ENCODE measurements around the gene DTX3. TPM values are rescaled to one million over a fixed set of nuclear protein-coding genes. Genes with fewer than 3 reads are reported as not detected.
"Not testable (repeated sequence)": the region's sequence is repeated elsewhere in the genome, so short reads cannot be mapped to it uniquely, and the experiment has no call there.

DTX3 gene
- total RNA-seq, 1 experiment from 2014 or later: 57.0 TPM

DNA sequence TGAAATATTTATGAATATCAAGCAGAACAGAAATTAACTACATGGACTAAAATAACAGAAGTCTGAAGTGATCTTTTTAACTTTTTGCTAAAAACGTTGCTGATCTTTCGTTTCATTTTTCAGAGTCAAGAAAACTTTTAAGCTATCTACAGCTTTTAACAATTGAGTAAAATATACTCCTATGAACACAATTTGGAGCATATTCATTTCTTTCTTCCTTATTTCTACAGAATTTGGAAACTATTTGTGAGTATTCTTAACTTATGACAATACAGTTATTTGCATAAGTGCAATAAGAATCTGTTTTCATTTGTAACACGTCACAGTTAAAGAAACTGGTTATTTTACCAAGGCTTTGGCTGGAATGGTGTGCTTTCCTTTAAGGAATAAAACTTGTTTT is 49.4 kb downstream of the DTX3 start:
- Mint-ChIP-seq H3K27ac (no peak overlapping the region), H3K4me3 (no peak overlapping the region), H3K36me3 (peaks cover 16% of the 10 kb centered on the region), H3K4me1 (no peaks in the 10 kb centered on the region), H3K27me3 (ENCODE audit: low read depth) (peaks cover 41% of the 10 kb centered on the region), H3K9me3 (peaks cover 47% of the 10 kb centered on the region)
- CTCF ChIA-PET: no interaction called here
- TF ChIP-seq FOXK1 (CRISPR knock-in tag; IDR thresholded peaks at IDR 0.05) (no peak), RORB (CRISPR knock-in tag; IDR thresholded peaks at IDR 0.05) (no peak)
- no peak for DNase-seq (ENCODE audit: low spot score)
- POLR2A ChIA-PET: no interaction called here
- ATAC-seq: no peak

DNA sequence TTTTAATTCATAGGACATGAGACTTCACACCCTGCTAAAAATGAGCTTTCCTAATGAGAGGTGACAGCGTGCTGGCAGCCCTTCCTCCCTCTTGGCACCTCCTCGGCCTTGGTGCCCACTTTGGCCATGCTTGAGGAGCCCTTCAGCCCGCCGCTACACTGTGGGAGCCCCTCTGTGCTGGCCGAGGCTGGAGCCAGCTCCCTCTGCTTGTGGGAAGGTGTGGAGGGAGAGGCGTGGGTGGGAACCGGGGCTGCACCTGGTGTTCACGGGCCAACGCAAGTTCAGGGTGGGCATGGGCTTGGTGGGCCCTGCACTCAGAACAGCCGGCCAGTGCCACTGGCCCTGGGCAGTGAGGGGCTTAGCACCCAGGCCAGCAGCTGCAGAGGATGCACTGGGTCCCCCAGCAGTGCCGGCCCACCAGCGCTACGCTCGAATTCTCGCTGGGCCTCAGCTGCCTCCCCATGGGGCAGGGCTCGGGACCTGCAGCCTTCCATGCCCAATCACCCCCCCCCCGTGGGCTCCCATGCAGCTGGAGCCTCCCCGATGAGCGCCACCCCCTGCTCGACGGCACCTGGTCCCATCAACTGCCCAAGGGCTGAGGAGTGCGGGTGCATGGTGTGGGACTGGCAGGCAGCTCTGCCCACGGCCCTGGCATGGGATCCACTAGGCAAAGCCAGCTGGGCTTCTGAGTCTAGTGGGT is 51.1 kb downstream of the DTX3 start:
- CTCF ChIA-PET: no interaction called here
- Mint-ChIP-seq H3K27ac (no peak overlapping the region), H3K27me3 (ENCODE audit: low read depth) (peaks cover 47% of the 10 kb centered on the region), H3K36me3 (peaks cover 20% of the 10 kb centered on the region), H3K4me1 (no peaks in the 10 kb centered on the region), H3K4me3 (no peak overlapping the region), H3K9me3 (peaks cover 60% of the 10 kb centered on the region)
- DNase-seq (ENCODE audit: low spot score) (no peak), ATAC-seq (no peak)
- POLR2A ChIA-PET: no interaction called here
- TF ChIP-seq, protein P1, sequence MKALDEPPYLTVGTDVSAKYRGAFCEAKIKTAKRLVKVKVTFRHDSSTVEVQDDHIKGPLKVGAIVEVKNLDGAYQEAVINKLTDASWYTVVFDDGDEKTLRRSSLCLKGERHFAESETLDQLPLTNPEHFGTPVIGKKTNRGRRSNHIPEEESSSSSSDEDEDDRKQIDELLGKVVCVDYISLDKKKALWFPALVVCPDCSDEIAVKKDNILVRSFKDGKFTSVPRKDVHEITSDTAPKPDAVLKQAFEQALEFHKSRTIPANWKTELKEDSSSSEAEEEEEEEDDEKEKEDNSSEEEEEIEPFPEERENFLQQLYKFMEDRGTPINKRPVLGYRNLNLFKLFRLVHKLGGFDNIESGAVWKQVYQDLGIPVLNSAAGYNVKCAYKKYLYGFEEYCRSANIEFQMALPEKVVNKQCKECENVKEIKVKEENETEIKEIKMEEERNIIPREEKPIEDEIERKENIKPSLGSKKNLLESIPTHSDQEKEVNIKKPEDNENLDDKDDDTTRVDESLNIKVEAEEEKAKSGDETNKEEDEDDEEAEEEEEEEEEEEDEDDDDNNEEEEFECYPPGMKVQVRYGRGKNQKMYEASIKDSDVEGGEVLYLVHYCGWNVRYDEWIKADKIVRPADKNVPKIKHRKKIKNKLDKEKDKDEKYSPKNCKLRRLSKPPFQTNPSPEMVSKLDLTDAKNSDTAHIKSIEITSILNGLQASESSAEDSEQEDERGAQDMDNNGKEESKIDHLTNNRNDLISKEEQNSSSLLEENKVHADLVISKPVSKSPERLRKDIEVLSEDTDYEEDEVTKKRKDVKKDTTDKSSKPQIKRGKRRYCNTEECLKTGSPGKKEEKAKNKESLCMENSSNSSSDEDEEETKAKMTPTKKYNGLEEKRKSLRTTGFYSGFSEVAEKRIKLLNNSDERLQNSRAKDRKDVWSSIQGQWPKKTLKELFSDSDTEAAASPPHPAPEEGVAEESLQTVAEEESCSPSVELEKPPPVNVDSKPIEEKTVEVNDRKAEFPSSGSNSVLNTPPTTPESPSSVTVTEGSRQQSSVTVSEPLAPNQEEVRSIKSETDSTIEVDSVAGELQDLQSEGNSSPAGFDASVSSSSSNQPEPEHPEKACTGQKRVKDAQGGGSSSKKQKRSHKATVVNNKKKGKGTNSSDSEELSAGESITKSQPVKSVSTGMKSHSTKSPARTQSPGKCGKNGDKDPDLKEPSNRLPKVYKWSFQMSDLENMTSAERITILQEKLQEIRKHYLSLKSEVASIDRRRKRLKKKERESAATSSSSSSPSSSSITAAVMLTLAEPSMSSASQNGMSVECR (CRISPR knock-in tag; IDR thresholded peaks at IDR 0.05; ENCODE audit: borderline replicate concordance): no peak
- TF ChIP-seq SMAD3 (CRISPR knock-in tag; IDR thresholded peaks at IDR 0.05; ENCODE audit: borderline replicate concordance) (no peak), MXD4 (CRISPR knock-in tag; IDR thresholded peaks at IDR 0.05; ENCODE audit: borderline replicate concordance) (no peak), SMAD4 (CRISPR knock-in tag; IDR thresholded peaks at IDR 0.05) (no peak), ZNF121 (CRISPR knock-in tag; IDR thresholded peaks at IDR 0.05) (no peak), CBFB (CRISPR knock-in tag; IDR thresholded peaks at IDR 0.05; ENCODE audit: low read depth) (no peak)
- TF ChIP-seq, protein P2, sequence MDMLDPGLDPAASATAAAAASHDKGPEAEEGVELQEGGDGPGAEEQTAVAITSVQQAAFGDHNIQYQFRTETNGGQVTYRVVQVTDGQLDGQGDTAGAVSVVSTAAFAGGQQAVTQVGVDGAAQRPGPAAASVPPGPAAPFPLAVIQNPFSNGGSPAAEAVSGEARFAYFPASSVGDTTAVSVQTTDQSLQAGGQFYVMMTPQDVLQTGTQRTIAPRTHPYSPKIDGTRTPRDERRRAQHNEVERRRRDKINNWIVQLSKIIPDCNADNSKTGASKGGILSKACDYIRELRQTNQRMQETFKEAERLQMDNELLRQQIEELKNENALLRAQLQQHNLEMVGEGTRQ (CRISPR knock-in tag; IDR thresholded peaks at IDR 0.05): no peak
- TF ChIP-seq, protein P3, sequence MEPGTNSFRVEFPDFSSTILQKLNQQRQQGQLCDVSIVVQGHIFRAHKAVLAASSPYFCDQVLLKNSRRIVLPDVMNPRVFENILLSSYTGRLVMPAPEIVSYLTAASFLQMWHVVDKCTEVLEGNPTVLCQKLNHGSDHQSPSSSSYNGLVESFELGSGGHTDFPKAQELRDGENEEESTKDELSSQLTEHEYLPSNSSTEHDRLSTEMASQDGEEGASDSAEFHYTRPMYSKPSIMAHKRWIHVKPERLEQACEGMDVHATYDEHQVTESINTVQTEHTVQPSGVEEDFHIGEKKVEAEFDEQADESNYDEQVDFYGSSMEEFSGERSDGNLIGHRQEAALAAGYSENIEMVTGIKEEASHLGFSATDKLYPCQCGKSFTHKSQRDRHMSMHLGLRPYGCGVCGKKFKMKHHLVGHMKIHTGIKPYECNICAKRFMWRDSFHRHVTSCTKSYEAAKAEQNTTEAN (CRISPR knock-in tag; IDR thresholded peaks at IDR 0.05): no peak
- TF ChIP-seq, protein P4, sequence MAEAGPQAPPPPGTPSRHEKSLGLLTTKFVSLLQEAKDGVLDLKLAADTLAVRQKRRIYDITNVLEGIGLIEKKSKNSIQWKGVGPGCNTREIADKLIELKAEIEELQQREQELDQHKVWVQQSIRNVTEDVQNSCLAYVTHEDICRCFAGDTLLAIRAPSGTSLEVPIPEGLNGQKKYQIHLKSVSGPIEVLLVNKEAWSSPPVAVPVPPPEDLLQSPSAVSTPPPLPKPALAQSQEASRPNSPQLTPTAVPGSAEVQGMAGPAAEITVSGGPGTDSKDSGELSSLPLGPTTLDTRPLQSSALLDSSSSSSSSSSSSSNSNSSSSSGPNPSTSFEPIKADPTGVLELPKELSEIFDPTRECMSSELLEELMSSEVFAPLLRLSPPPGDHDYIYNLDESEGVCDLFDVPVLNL (CRISPR knock-in tag; IDR thresholded peaks at IDR 0.05; ENCODE audit: borderline replicate concordance, low read depth): no peak

DNA sequence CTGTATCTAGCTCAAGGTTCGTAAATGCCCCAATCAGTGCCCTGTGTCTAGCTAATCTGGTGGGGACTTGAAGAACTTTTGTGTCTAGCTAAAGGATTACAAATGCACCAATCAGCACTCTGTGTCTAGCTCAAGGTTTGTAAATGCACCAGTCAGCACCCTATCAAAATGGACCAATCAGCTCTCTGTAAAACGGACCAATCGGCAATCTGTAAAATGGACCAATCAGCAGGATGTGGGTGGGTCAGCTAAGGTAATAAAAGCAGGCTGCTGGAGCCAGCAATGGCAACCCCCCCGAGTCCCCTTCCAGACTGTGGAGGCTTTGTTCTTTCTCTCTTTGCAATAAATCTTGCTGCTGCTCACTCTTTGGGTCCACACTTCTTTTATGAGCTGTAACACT is 51.8 kb downstream of the DTX3 start:
- H3K4me3 Mint-ChIP-seq; H3K4me1 Mint-ChIP-seq; POLR2A ChIA-PET; DNase-seq (ENCODE audit: low spot score); ATAC-seq; H3K27ac Mint-ChIP-seq; CTCF ChIA-PET: not testable (repeated sequence)
- H3K27me3 Mint-ChIP-seq (ENCODE audit: low read depth): peaks cover 51% of the 10 kb centered on the region
- H3K36me3 Mint-ChIP-seq: peaks cover 27% of the 10 kb centered on the region
- peaks cover 68% of the 10 kb centered on the region for H3K9me3 Mint-ChIP-seq
